WERI-Rb-1 (cell line): ENCODE data around the gene ARHGAP26.

Source experiments
- DNase-seq: peaks from one replicate; pipeline ENCODE4 v3.0.0-alpha.2; 2020
- H3K27ac ChIP-seq: fragments of 250-450 bp; sonication (Bioruptor Pico); 2 replicates; pipeline ENCODE4 v1.5.1; 2020; ENCODE audit warnings: mild to moderate bottlenecking, moderate library complexity
- H3K27me3 ChIP-seq: fragments of 250-450 bp; sonication (Bioruptor Pico); 2 replicates; pipeline ENCODE4 v1.5.1; 2021; ENCODE audit warnings: mild to moderate bottlenecking, low read depth, moderate library complexity; ENCODE audit not compliant: insufficient read depth, severe bottlenecking
- H3K36me3 ChIP-seq: fragments of 250-450 bp; sonication (Bioruptor Pico); 2 replicates; pipeline ENCODE4 v1.5.1; 2020; ENCODE audit warnings: mild to moderate bottlenecking, moderate library complexity
- H3K4me3 ChIP-seq: 2 replicates; pipeline ENCODE4 v1.5.1; 2011; ENCODE audit warnings: low read depth, mild to moderate bottlenecking, control low read depth, low read length
- H3K9me3 ChIP-seq: fragments of 250-450 bp; sonication (Bioruptor Pico); 2 replicates; pipeline ENCODE4 v1.5.1; 2021; ENCODE audit warnings: mild to moderate bottlenecking, moderate library complexity; ENCODE audit not compliant: severe bottlenecking
- CTCF ChIP-seq: IDR thresholded peaks from 2 replicates; pipeline ENCODE4 v1.5.1; 2011; ENCODE audit warnings: low read depth, mild to moderate bottlenecking, control low read depth, inconsistent platforms, low read length

The ARHGAP26 gene

GRCh38 chr5:142819292-142819691 lies 49.1 kb downstream of the ARHGAP26 start:
- Histone ChIP-seq H3K9me3 (no peaks in the 10 kb centered on the region), H3K4me3 (no peak overlapping the region), H3K27me3 (no peaks in the 10 kb centered on the region), H3K36me3 (no peaks in the 10 kb centered on the region), H3K27ac (no peak overlapping the region)
- TF ChIP-seq CTCF: no peak
- no peak for DNase-seq

GRCh38 chr5:142819825-142820224 lies 49.6 kb downstream of the ARHGAP26 start:
- Histone ChIP-seq H3K9me3 (no peaks in the 10 kb centered on the region), H3K27me3 (no peaks in the 10 kb centered on the region), H3K4me3 (no peak overlapping the region), H3K27ac (no peak overlapping the region), H3K36me3 (no peaks in the 10 kb centered on the region)
- no peak for TF ChIP-seq CTCF
- no peak for DNase-seq

- Histone ChIP-seq H3K9me3 (no peaks in the 10 kb centered on the region), H3K27me3 (no peaks in the 10 kb centered on the region), H3K36me3 (no peaks in the 10 kb centered on the region), H3K4me3 (no peak overlapping the region), H3K27ac (no peak overlapping the region)
- no peak for DNase-seq
- TF ChIP-seq CTCF: no peak
Observed at GRCh38 chr5:142820447-142820846, 50.3 kb downstream of the ARHGAP26 start.

GRCh38 chr5:142821034-142821732 lies 51.0 kb downstream of the ARHGAP26 start:
- H3K36me3 ChIP-seq: no peaks in the 10 kb centered on the region
- no peak for DNase-seq
- H3K27me3 ChIP-seq: no peaks in the 10 kb centered on the region
- no peak overlapping the region for H3K27ac ChIP-seq
- no peak for TF ChIP-seq CTCF
- no peak overlapping the region for H3K4me3 ChIP-seq
- no peaks in the 10 kb centered on the region for H3K9me3 ChIP-seq

GRCh38 chr5:142821733-142822487 lies 51.7 kb downstream of the ARHGAP26 start:
- no peaks in the 10 kb centered on the region for H3K36me3 ChIP-seq
- H3K4me3 ChIP-seq: no peak overlapping the region
- no peaks in the 10 kb centered on the region for H3K27me3 ChIP-seq
- H3K27ac ChIP-seq: no peak overlapping the region
- no peak for TF ChIP-seq CTCF
- DNase-seq: no peak
- no peaks in the 10 kb centered on the region for H3K9me3 ChIP-seq
